ENCODE measurements around the gene HSD11B1. TPM values are rescaled to one million over a fixed set of nuclear protein-coding genes. Genes with fewer than 3 reads are reported as not detected.
A peak's percentile ranks its signal among the peaks of the same experiment; 100 is the strongest.

The HSD11B1 gene
- polyA plus RNA-seq, 3 donors = not detected

DNA sequence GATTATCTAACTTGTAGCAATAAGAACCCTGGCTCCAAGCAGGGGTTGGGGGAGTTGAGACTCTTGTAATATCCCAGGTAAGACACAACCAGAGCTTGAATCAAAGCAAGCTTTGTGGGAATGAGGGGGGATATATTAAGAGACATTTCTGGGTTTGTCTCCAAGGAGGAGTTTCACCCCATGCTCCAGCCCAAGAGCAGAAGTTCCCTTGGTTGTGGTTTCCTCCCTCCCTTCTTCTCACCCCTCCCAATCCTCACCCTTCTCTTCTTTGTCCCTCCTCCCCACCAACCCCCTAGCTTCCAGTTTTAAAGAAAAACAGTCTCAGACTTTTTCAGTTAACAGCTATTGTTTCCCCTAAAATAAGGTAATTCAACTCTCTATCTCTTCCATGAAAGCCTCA lies 63.1 kb downstream of the HSD11B1 start:
- no peaks in the 10 kb centered on the region for H3K9me3 ChIP-seq (replicated peaks in 1 of 2; ENCODE audit: control insufficient read depth in 1 of 2, insufficient read depth in 1 of 2, low read length in 2 of 2)
- H3K36me3 Mint-ChIP-seq = peaks cover 33 to 58% of the 10 kb centered on the region in 2 donors

GRCh38 chr1:209768354-209768774 lies 63.7 kb downstream of the HSD11B1 start:
- Histone ChIP-seq H3K36me3 (replicated peaks in 1 of 2; ENCODE audit: control insufficient read depth in 1 of 2, insufficient read depth in 2 of 2, low read length in 2 of 2) (peaks cover 34 to 61% of the 10 kb centered on the region in 2 donors), H3K4me1 (ENCODE audit: control insufficient read depth in 1 of 2, insufficient read depth in 2 of 2, low read length in 2 of 2) (peaks cover 66 to 91% of the 10 kb centered on the region in 2 donors), H4K20me1 (ENCODE audit: insufficient read depth, low read length) (peaks cover 32% of the 10 kb centered on the region), H3K27me3 (ENCODE audit: control insufficient read depth in 2 of 2, insufficient read depth in 2 of 2, low read length in 2 of 2) (no peaks in the 10 kb centered on the region), H3K9me3 (replicated peaks in 1 of 2; ENCODE audit: control insufficient read depth in 1 of 2, insufficient read depth in 1 of 2, low read length in 2 of 2) (no peaks in the 10 kb centered on the region), H3K4me3 (replicated peaks in 1 of 3; ENCODE audit: low read depth in 2 of 3, low read length in 3 of 3) (peak overlapping the region; percentile 48 to 82 (median 55)), H2AFZ (ENCODE audit: insufficient read depth, low read depth, low read length, poor library complexity, severe bottlenecking) (peak overlapping the region; percentile 6), H3K9ac (ENCODE audit: insufficient read depth, low read length, poor library complexity, severe bottlenecking) (peak overlapping the region; percentile 58), H3K79me2 (ENCODE audit: insufficient read depth, low read length) (peaks cover 67% of the 10 kb centered on the region), H3K4me2 (replicated peaks; ENCODE audit: extremely low read depth, low read length, poor library complexity, severe bottlenecking) (peak overlapping the region; percentile 93), H3K27ac (ENCODE audit: low read depth in 1 of 2, low read length in 2 of 2) (peak overlapping the region; percentile 93 to 96)
- WGBS (ENCODE audit: insufficient coverage) = 2% methylated on average over 7 of the region's 9 CpGs
- H3K36me3 Mint-ChIP-seq = peaks cover 26 to 58% of the 10 kb centered on the region in 2 donors
- H3K4me3 Mint-ChIP-seq = no peak overlapping the region
- intact Hi-C loops (cut with micrococcal nuclease) = loop anchor here (2.0 to 5.0 kb wide), 2 partner anchors 16 to 96 kb away; no protein-coding TSS in a partner anchor
- DNase-seq = peak; percentile 52 to 67 (median 63)
- no peak overlapping the region for H3K27ac Mint-ChIP-seq
- H3K4me1 Mint-ChIP-seq = peaks cover 48% of the 10 kb centered on the region
- no peak for TF ChIP-seq CTCF (IDR thresholded peaks at IDR 0.05)
- peaks cover 0 to 3% (median 0%) of the 10 kb centered on the region in 7 donors for H3K9me3 Mint-ChIP-seq
- H3K27me3 Mint-ChIP-seq (ENCODE audit: low read depth in 3 of 3) = no peaks in the 10 kb centered on the region

More for the DNA sequence above, 63.1 kb downstream of the HSD11B1 start:
- Histone ChIP-seq H3K4me1 (ENCODE audit: control insufficient read depth in 1 of 2, insufficient read depth in 2 of 2, low read length in 2 of 2) (peaks cover 68 to 95% of the 10 kb centered on the region in 2 donors), H3K36me3 (replicated peaks in 1 of 2; ENCODE audit: control insufficient read depth in 1 of 2, insufficient read depth in 2 of 2, low read length in 2 of 2) (peaks cover 35 to 61% of the 10 kb centered on the region in 2 donors), H3K9ac (ENCODE audit: insufficient read depth, low read length, poor library complexity, severe bottlenecking) (peak overlapping the region; percentile 58), H3K27me3 (ENCODE audit: control insufficient read depth in 2 of 2, insufficient read depth in 2 of 2, low read length in 2 of 2) (no peaks in the 10 kb centered on the region), H3K4me2 (replicated peaks; ENCODE audit: extremely low read depth, low read length, poor library complexity, severe bottlenecking) (peak overlapping the region; percentile 93), H3K79me2 (ENCODE audit: insufficient read depth, low read length) (peaks cover 74% of the 10 kb centered on the region), H3K27ac (ENCODE audit: low read depth in 1 of 2, low read length in 2 of 2) (peak overlapping the region; percentile 93 to 96), H4K20me1 (ENCODE audit: insufficient read depth, low read length) (peaks cover 26% of the 10 kb centered on the region), H3K4me3 (replicated peaks in 1 of 3; ENCODE audit: low read depth in 2 of 3, low read length in 3 of 3) (peak overlapping the region; percentile 48 to 82 (median 55)), H2AFZ (ENCODE audit: insufficient read depth, low read depth, low read length, poor library complexity, severe bottlenecking) (no peak overlapping the region)
- Mint-ChIP-seq H3K9me3 (peaks cover 0 to 3% (median 0%) of the 10 kb centered on the region in 7 donors), H3K4me3 (no peak overlapping the region), H3K27ac (no peak overlapping the region), H3K4me1 (peaks cover 55% of the 10 kb centered on the region), H3K27me3 (ENCODE audit: low read depth in 3 of 3) (no peaks in the 10 kb centered on the region)
- intact Hi-C loops (cut with micrococcal nuclease) = loop anchor here (2.0 to 5.0 kb wide), 2 partner anchors 15 to 95 kb away; no protein-coding TSS in a partner anchor
- peak; percentile 46 to 58 (median 58) for DNase-seq
- TF ChIP-seq CTCF (IDR thresholded peaks at IDR 0.05) = no peak

Data from CD14-positive monocyte (primary cell).